Mesothelial cell of epicardium (in vitro differentiated cells): Measurements from ENCODE around the gene CIAPIN1. TPM values are rescaled to one million over a fixed set of nuclear protein-coding genes. Genes with fewer than 3 reads are reported as not detected.

Source experiments
- DNase-seq, 2 experiments: peaks; one replicate each; pipeline ENCODE4 v3.0.0; 2021; ENCODE audit warnings: low spot score in 2 of 2; ENCODE audit not compliant: unreplicated experiment in 2 of 2
- H3K27ac Mint-ChIP-seq: 2 replicates; pipeline ENCODE4 v1.8.0; 2021; ENCODE audit warnings: mixed read lengths
- H3K27me3 Mint-ChIP-seq: 2 replicates; pipeline ENCODE4 v1.8.0; 2021; ENCODE audit warnings: low read depth, mixed read lengths
- H3K36me3 Mint-ChIP-seq: 2 replicates; pipeline ENCODE4 v1.8.0; 2021; ENCODE audit warnings: mixed read lengths
- H3K4me1 Mint-ChIP-seq: 2 replicates; pipeline ENCODE4 v1.8.0; 2021; ENCODE audit warnings: mixed read lengths
- H3K4me3 Mint-ChIP-seq: 2 replicates; pipeline ENCODE4 v1.8.0; 2021; ENCODE audit warnings: mild to moderate bottlenecking, moderate library complexity, mixed read lengths
- H3K9me3 Mint-ChIP-seq: 2 replicates; pipeline ENCODE4 v1.8.0; 2021; ENCODE audit warnings: mixed read lengths
- CTCF ChIP-seq: fragments of 200-600 bp; sonication (generic); IDR thresholded peaks from one replicate; pipeline ENCODE4 v1.5.0; 2021; ENCODE audit warnings: antibody characterized with exemption; ENCODE audit not compliant: unreplicated experiment
- total RNA-seq: library from RNA; stranded (reverse); gene quantifications from 3 replicates; pipeline ENCODE4 v1.2.1, GENCODE V29; 2021

CIAPIN1 gene
- total RNA-seq, 1 donor from 2014 or later: 62.9 TPM

GRCh38 chr16:57427307-57427706 is 19.9 kb downstream of the CIAPIN1 start:
- H3K27ac Mint-ChIP-seq: no peak overlapping the region
- no peaks in the 10 kb centered on the region for H3K9me3 Mint-ChIP-seq
- no peak overlapping the region for H3K4me3 Mint-ChIP-seq
- peaks cover 35% of the 10 kb centered on the region for H3K36me3 Mint-ChIP-seq
- no peak for DNase-seq
- TF ChIP-seq CTCF: no peak
- no peaks in the 10 kb centered on the region for H3K27me3 Mint-ChIP-seq
- peaks cover 3% of the 10 kb centered on the region for H3K4me1 Mint-ChIP-seq

GRCh38 chr16:57426356-57426755 is 20.8 kb downstream of the CIAPIN1 start:
- Mint-ChIP-seq H3K4me3 (no peak overlapping the region), H3K9me3 (no peaks in the 10 kb centered on the region), H3K4me1 (peaks cover 6% of the 10 kb centered on the region), H3K27me3 (no peaks in the 10 kb centered on the region), H3K27ac (no peak overlapping the region), H3K36me3 (peaks cover 34% of the 10 kb centered on the region)
- no peak for DNase-seq
- no peak for TF ChIP-seq CTCF

DNA sequence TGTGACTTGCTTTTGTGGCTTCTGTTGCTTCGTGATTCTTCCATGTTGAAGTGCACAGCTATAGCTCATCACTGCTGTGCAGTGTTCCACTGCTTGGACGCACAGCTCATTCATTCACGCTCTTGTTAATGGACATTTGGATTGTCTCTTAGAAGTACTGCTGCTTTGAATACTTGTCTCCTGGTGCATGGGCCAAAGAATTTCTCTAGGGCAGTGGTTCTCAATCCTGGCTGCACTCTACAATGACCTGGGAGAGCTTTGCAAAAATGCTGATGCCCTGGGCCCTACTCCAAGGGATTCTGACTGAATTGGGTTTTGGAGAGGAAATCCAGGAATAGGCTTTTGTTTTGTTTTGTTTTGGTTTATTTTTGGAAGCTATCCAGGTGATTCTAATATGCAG is 22.6 kb downstream of the CIAPIN1 start:
- no peak for TF ChIP-seq CTCF
- Mint-ChIP-seq H3K27me3 (no peaks in the 10 kb centered on the region), H3K36me3 (peaks cover 20% of the 10 kb centered on the region), H3K4me1 (peaks cover 8% of the 10 kb centered on the region), H3K27ac (no peak overlapping the region), H3K9me3 (no peaks in the 10 kb centered on the region), H3K4me3 (no peak overlapping the region)
- no peak for DNase-seq

DNA sequence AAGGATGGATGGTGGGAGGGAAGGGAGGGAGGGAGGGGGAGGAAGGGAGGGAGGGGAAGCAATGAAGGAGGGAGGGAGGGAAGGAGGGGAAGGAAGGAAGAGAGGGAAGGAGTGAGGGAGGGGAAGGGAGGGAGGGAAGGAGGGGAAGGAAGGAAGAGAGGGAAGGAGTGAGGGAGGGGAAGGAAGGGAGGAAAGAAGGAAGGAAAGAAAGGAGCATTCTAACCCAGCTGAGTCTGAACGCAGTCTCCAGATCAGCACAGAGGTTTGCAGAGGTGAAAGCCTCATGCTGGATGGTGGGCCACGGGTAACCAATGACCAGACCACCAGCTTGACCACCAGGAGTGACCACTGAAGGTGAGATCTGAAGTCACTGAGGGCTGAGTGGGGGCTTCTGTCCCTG is 24.0 kb downstream of the CIAPIN1 start:
- Mint-ChIP-seq H3K9me3 (no peaks in the 10 kb centered on the region), H3K27ac (no peak overlapping the region), H3K27me3 (no peaks in the 10 kb centered on the region), H3K4me3 (no peak overlapping the region), H3K36me3 (peaks cover 8% of the 10 kb centered on the region), H3K4me1 (peaks cover 15% of the 10 kb centered on the region)
- DNase-seq: no peak
- no peak for TF ChIP-seq CTCF

- H3K27ac Mint-ChIP-seq: peak overlapping the region; percentile 44
- H3K9me3 Mint-ChIP-seq: no peaks in the 10 kb centered on the region
These were observed 24.9 kb downstream of the CIAPIN1 start for GRCh38 chr16:57422026-57422944.

More at GRCh38 chr16:57422026-57422944, 24.9 kb downstream of the CIAPIN1 start:
- Mint-ChIP-seq H3K36me3 (peaks cover 1% of the 10 kb centered on the region), H3K27me3 (no peaks in the 10 kb centered on the region), H3K4me3 (no peak overlapping the region), H3K4me1 (peaks cover 20% of the 10 kb centered on the region)
- TF ChIP-seq CTCF: peak; percentile 61
- no peak for DNase-seq
